GM21390 (cell line): ENCODE results near the gene ARHGAP15.

Experiments used
- ATAC-seq: cut with Tn5 transposase; IDR thresholded peaks from one replicate; pipeline ENCODE4 v1.9.1; 2021; ENCODE audit not compliant: unreplicated experiment

Gene ARHGAP15

GRCh38 chr2:143736904-143737303 lies 607.7 kb downstream of the ARHGAP15 start:
- ATAC-seq = no peak

GRCh38 chr2:143740431-143740830 lies 611.2 kb downstream of the ARHGAP15 start:
- ATAC-seq = no peak

GRCh38 chr2:143741205-143741604 lies 612.0 kb downstream of the ARHGAP15 start:
- no peak for ATAC-seq

- ATAC-seq = no peak
Observed at GRCh38 chr2:143742581-143742980, 613.4 kb downstream of the ARHGAP15 start.

GRCh38 chr2:143744114-143744513 lies 614.9 kb downstream of the ARHGAP15 start:
- no peak for ATAC-seq

- no peak for ATAC-seq
Observed at GRCh38 chr2:143745060-143745459, 615.8 kb downstream of the ARHGAP15 start.

GRCh38 chr2:143754742-143755141 lies 625.5 kb downstream of the ARHGAP15 start:
- no peak for ATAC-seq

- ATAC-seq = no peak
Observed at GRCh38 chr2:143758629-143759330, 629.6 kb downstream of the ARHGAP15 start.

- no peak for ATAC-seq
Observed at GRCh38 chr2:143759455-143759854, 630.2 kb downstream of the ARHGAP15 start.

GRCh38 chr2:143762176-143762928 lies 633.1 kb downstream of the ARHGAP15 start:
- no peak for ATAC-seq

GRCh38 chr2:143764261-143764660 lies 635.0 kb downstream of the ARHGAP15 start:
- ATAC-seq = no peak

GRCh38 chr2:143764706-143765105 lies 635.5 kb downstream of the ARHGAP15 start:
- ATAC-seq = no peak

- no peak for ATAC-seq
Observed at GRCh38 chr2:143768991-143769390, 639.8 kb downstream of the ARHGAP15 start.

- ATAC-seq = no peak
Observed at GRCh38 chr2:143771939-143772338, 642.7 kb downstream of the ARHGAP15 start.

- ATAC-seq = no peak
Observed at GRCh38 chr2:143776526-143777297, 647.5 kb downstream of the ARHGAP15 start.

- ATAC-seq = no peak
Observed at GRCh38 chr2:143779021-143779420, 649.8 kb downstream of the ARHGAP15 start.

GRCh38 chr2:143786026-143786765 lies 657.0 kb downstream of the ARHGAP15 start:
- ATAC-seq = no peak

- ATAC-seq = no peak
Observed at GRCh38 chr2:143787674-143788073, 658.5 kb downstream of the ARHGAP15 start.

- ATAC-seq = no peak
Observed at GRCh38 chr2:143792602-143793001, 663.4 kb downstream of the ARHGAP15 start.

GRCh38 chr2:143793381-143793780 lies 664.2 kb downstream of the ARHGAP15 start:
- ATAC-seq = no peak

- no peak for ATAC-seq
Observed at GRCh38 chr2:143796051-143796450, 666.8 kb downstream of the ARHGAP15 start.
